SJCRH30 (cell line): ENCODE results near the gene METTL23. TPM values are rescaled to one million over a fixed set of nuclear protein-coding genes. Genes with fewer than 3 reads are reported as not detected.
A peak's percentile ranks its signal among the peaks of the same experiment; 100 is the strongest.

Experiments
- DNase-seq, 2 experiments: peaks; one replicate each; pipeline ENCODE4 v3.0.0-alpha.2; 2015 to 2020
- H3K27ac ChIP-seq: fragments of 250-450 bp; sonication (Bioruptor Pico); 2 replicates; pipeline ENCODE4 v1.5.1; 2020; ENCODE audit warnings: mild to moderate bottlenecking, moderate library complexity
- H3K27me3 ChIP-seq: fragments of 250-450 bp; sonication (Bioruptor Pico); 2 replicates; pipeline ENCODE4 v1.5.1; 2020; ENCODE audit warnings: mild to moderate bottlenecking, moderate library complexity
- H3K36me3 ChIP-seq: fragments of 250-450 bp; sonication (Bioruptor Pico); 2 replicates; pipeline ENCODE4 v1.5.1; 2020; ENCODE audit warnings: mild to moderate bottlenecking, moderate library complexity
- H3K4me1 ChIP-seq: fragments of 250-450 bp; sonication (Bioruptor Pico); 2 replicates; pipeline ENCODE4 v1.5.1; 2020; ENCODE audit warnings: mild to moderate bottlenecking, moderate library complexity
- H3K4me3 ChIP-seq: fragments of 250-450 bp; sonication (Bioruptor Pico); 2 replicates; pipeline ENCODE4 v1.5.1; 2020; ENCODE audit warnings: mild to moderate bottlenecking, moderate library complexity
- H3K9me3 ChIP-seq: fragments of 250-450 bp; sonication (Bioruptor Pico); replicated peaks from 2 replicates; pipeline ENCODE4 v1.5.1; 2020; ENCODE audit warnings: mild to moderate bottlenecking, moderate library complexity
- total RNA-seq: library from RNA; depleted of rRNA; stranded (reverse); fragments of >200 nt; shearing (Covaris generic); gene quantifications from 2 replicates; pipeline ENCODE4 v1.2.3, GENCODE V29; 2014; rRNA removed

Gene METTL23
- total RNA-seq: 33.3 and 39.5 TPM in 2 replicates

GRCh38 chr17:76726776-76727718 lies at the start of gene METTL23:
Gene METTL23 (plus strand): TSS chr17:76726839. CDS start chr17:76729711, 2,872 bp downstream.
- peak; percentile 85 to 88 for DNase-seq

GRCh38 chr17:76677406-76677805 lies 49.2 kb upstream of the METTL23 start:
- DNase-seq: no peak
- H3K36me3 ChIP-seq: no peaks in the 10 kb centered on the region
- no peaks in the 10 kb centered on the region for H3K27me3 ChIP-seq

More at GRCh38 chr17:76726776-76727718, at the start of gene METTL23:
- no peaks in the 10 kb centered on the region for H3K4me1 ChIP-seq
- no peaks in the 10 kb centered on the region for H3K27me3 ChIP-seq
- H3K9me3 ChIP-seq: no peaks in the 10 kb centered on the region
- H3K36me3 ChIP-seq: peaks cover 38% of the 10 kb centered on the region
- peak within 1 kb of the TSS; percentile 97 for H3K4me3 ChIP-seq
- peak within 1 kb of the TSS; percentile 85 for H3K27ac ChIP-seq

GRCh38 chr17:76678330-76678729 lies 48.3 kb upstream of the METTL23 start:
- no peak for DNase-seq
- Histone ChIP-seq H3K27ac (no peak overlapping the region), H3K9me3 (no peaks in the 10 kb centered on the region), H3K27me3 (no peaks in the 10 kb centered on the region), H3K4me1 (peaks cover 24% of the 10 kb centered on the region), H3K4me3 (no peak overlapping the region), H3K36me3 (no peaks in the 10 kb centered on the region)

More at GRCh38 chr17:76677406-76677805, 49.2 kb upstream of the METTL23 start:
- Histone ChIP-seq H3K4me3 (no peak overlapping the region), H3K4me1 (peaks cover 15% of the 10 kb centered on the region), H3K27ac (no peak overlapping the region), H3K9me3 (no peaks in the 10 kb centered on the region)

- Histone ChIP-seq H3K27me3 (no peaks in the 10 kb centered on the region), H3K27ac (no peak overlapping the region), H3K4me1 (peaks cover 33% of the 10 kb centered on the region), H3K9me3 (no peaks in the 10 kb centered on the region), H3K4me3 (no peak overlapping the region), H3K36me3 (no peaks in the 10 kb centered on the region)
- no peak for DNase-seq
Measured at GRCh38 chr17:76679239-76679638, 47.4 kb upstream of the METTL23 start.

- Histone ChIP-seq H3K36me3 (no peaks in the 10 kb centered on the region), H3K27me3 (no peaks in the 10 kb centered on the region), H3K4me3 (no peak overlapping the region), H3K4me1 (peaks cover 43% of the 10 kb centered on the region), H3K27ac (peak overlapping the region; percentile 89), H3K9me3 (no peaks in the 10 kb centered on the region)
- DNase-seq: peak; percentile 99 to 100
Measured at GRCh38 chr17:76681222-76682137, 45.2 kb upstream of the METTL23 start.

- H3K4me1 ChIP-seq: peaks cover 43% of the 10 kb centered on the region
- no peaks in the 10 kb centered on the region for H3K9me3 ChIP-seq
- DNase-seq: peak in 1 of 2 experiments; percentile 88
- H3K27me3 ChIP-seq: no peaks in the 10 kb centered on the region
- no peaks in the 10 kb centered on the region; the same call in 1 of the 2 replicates for H3K36me3 ChIP-seq
- peak overlapping the region; percentile 5 for H3K4me3 ChIP-seq
- peak overlapping the region; percentile 89 for H3K27ac ChIP-seq
Measured at GRCh38 chr17:76682296-76682695, 44.3 kb upstream of the METTL23 start.

GRCh38 chr17:76683011-76683755 lies 43.5 kb upstream of the METTL23 start:
- no peaks in the 10 kb centered on the region for H3K9me3 ChIP-seq
- no peaks in the 10 kb centered on the region for H3K27me3 ChIP-seq
- H3K27ac ChIP-seq: peak overlapping the region; percentile 89
- H3K4me3 ChIP-seq: peak overlapping the region; percentile 5
- H3K36me3 ChIP-seq: no peaks in the 10 kb centered on the region; the same call in 1 of the 2 replicates
- peaks cover 46% of the 10 kb centered on the region for H3K4me1 ChIP-seq
- DNase-seq: peak; percentile 93

GRCh38 chr17:76683921-76684745 lies 42.5 kb upstream of the METTL23 start:
- Histone ChIP-seq H3K27ac (peak overlapping the region; percentile 89), H3K4me1 (peaks cover 53% of the 10 kb centered on the region), H3K36me3 (no peaks in the 10 kb centered on the region; the same call in 1 of the 2 replicates), H3K9me3 (no peaks in the 10 kb centered on the region), H3K27me3 (no peaks in the 10 kb centered on the region), H3K4me3 (no peak overlapping the region)
- DNase-seq: peak; percentile 79 to 80

GRCh38 chr17:76684756-76685155 lies 41.9 kb upstream of the METTL23 start:
- DNase-seq: no peak
- Histone ChIP-seq H3K9me3 (no peaks in the 10 kb centered on the region), H3K36me3 (no peaks in the 10 kb centered on the region; the same call in 1 of the 2 replicates), H3K4me1 (peaks cover 57% of the 10 kb centered on the region), H3K4me3 (no peak overlapping the region), H3K27me3 (no peaks in the 10 kb centered on the region), H3K27ac (no peak overlapping the region)

- Histone ChIP-seq H3K27ac (no peak overlapping the region), H3K9me3 (no peaks in the 10 kb centered on the region), H3K4me3 (no peak overlapping the region), H3K4me1 (peaks cover 57% of the 10 kb centered on the region), H3K27me3 (no peaks in the 10 kb centered on the region), H3K36me3 (no peaks in the 10 kb centered on the region; the same call in 1 of the 2 replicates)
- no peak for DNase-seq
Measured at GRCh38 chr17:76685366-76685765, 41.3 kb upstream of the METTL23 start.

GRCh38 chr17:76685846-76686245 lies 40.8 kb upstream of the METTL23 start:
- Histone ChIP-seq H3K4me1 (peaks cover 56% of the 10 kb centered on the region), H3K9me3 (no peaks in the 10 kb centered on the region), H3K36me3 (no peaks in the 10 kb centered on the region; the same call in 1 of the 2 replicates), H3K27me3 (no peaks in the 10 kb centered on the region), H3K4me3 (no peak overlapping the region), H3K27ac (no peak overlapping the region)
- peak in 1 of 2 experiments; percentile 43 for DNase-seq

- DNase-seq: no peak
- Histone ChIP-seq H3K9me3 (no peaks in the 10 kb centered on the region), H3K27ac (no peak overlapping the region), H3K27me3 (no peaks in the 10 kb centered on the region), H3K4me3 (no peak overlapping the region), H3K4me1 (peaks cover 53% of the 10 kb centered on the region), H3K36me3 (peaks cover 3% of the 10 kb centered on the region; the same call in 1 of the 2 replicates)
Measured at GRCh38 chr17:76686538-76687297, 39.9 kb upstream of the METTL23 start.
